Dedifferentiated amniotic fluid mesenchymal stem cell (primary cell): ENCODE results near the gene GFPT1.

Experiments used
- DNase-seq: peaks from one replicate; pipeline ENCODE4 v3.0.0-alpha.2; 2016; ENCODE audit errors: extremely low spot score

Gene GFPT1

DNA sequence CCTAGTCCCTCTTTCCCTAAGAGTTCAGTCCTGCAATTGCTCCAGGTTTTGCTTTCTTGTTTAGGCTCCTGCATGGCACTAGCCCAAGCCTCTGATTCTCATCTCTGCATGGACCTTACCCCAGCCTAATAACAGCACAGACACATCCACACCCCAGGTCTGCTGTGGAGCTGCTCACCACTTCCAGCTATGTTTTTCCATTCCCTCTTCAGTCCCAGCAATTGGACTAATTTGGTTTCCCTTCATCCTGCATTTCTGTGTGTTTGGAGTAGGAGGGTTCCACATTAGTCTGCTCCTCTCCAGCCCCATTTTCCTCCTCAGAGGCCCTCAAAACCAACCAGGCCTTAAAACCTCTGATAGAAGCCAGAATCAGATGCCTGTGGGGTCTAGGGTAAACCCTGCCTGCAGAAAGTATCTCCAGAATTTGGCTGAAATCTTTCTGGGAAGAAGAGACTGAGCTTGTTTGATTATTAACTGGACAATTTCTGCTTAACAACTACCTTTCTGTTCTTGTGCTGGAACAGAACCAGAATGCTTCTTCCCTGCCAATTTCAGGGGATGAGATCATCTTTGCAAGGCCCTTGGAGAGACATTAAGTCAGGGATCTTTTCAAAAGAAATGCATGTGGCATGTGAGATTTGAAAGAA is 95.9 kb downstream of the GFPT1 start:
- DNase-seq = peak; percentile 47

- no peak for DNase-seq
These were observed 98.6 kb downstream of the GFPT1 start for GRCh38 chr2:69288429-69288828.

DNA sequence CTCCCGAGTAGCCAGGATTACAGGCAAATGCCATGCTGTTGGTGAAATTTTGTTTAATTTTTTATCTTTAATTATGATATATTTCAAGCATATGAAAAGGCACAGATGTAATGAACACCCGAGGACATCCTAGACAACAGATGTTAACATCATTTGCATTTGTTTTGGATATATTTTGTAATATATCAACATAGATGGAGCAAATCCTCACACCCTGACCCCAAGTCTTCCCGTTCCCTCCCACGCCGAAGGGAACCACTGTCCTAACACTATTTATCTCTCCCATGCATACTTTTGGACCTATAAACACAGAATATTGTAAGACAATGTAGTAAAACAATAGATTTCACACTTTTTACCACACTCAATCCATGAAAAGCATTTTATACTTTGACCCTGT is 99.5 kb downstream of the GFPT1 start:
- no peak for DNase-seq

GRCh38 chr2:69285379-69285894 is 101.6 kb downstream of the GFPT1 start:
- no peak for DNase-seq

GRCh38 chr2:69280796-69281412 is 106.1 kb downstream of the GFPT1 start:
- no peak for DNase-seq

GRCh38 chr2:69279931-69280681 is 106.9 kb downstream of the GFPT1 start:
- DNase-seq = no peak

GRCh38 chr2:69279211-69279610 is 107.8 kb downstream of the GFPT1 start:
- no peak for DNase-seq

DNA sequence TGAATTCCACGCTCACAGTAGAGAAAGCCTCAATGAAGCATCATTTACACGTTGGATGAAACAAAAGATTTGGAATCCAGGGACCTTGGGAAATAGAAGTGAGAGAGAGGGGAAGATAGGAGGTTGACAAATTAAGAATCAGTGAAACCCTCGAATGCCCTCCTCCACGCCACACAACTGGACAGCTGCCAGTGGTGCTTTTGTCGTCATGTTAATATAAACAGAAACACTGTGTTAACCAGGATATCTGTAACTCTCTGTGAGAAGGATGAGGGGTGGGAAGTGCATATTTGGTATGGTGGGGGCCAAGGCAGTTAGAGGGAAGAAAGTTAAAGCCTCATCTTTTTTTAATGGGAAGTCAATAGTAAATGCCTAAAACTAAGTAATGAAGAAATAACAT is 108.7 kb downstream of the GFPT1 start:
- DNase-seq = no peak

GRCh38 chr2:69275490-69275889 is 111.5 kb downstream of the GFPT1 start:
- DNase-seq = no peak

DNA sequence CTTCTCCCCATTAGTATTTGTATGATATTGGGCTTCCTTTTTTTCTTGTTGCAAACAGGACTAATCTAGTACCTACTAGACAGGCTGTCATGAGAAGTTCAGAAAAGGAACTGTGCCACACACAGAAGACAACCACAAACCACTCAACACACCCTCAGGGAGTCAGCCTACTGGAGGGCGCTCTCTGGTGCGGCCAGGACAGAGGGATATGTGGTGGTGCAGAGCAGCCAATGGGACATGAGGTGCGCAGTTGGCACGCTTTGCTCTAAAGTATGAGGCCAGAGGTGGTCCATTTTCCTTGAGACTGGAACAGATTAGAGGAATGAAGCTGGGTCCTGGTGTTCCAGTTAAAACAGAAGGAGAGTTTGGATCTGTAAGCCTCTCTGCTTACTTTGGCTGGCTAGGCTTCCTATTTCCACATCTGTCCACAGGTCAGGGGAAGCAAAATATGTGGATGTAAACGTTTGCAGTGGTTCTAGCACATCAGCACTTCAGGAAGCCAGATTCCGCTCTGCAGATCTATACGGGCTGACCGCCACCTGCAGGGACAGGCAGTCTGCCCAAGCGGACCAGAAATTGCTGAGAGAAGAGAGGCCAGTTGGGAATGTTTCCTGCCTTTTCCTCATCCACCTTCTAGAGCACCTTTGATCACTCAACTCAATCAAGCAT is 114.1 kb downstream of the GFPT1 start:
- no peak for DNase-seq

GRCh38 chr2:69271831-69272257 is 115.2 kb downstream of the GFPT1 start:
- no peak for DNase-seq
